NCI-H1092 treated with DMSO at 0.1 percent for 48 hours (cell line): ENCODE measurements around the gene PARL.

Experiments
- DNase-seq: peaks from one replicate; lab custom pipeline; 2025; lab: John Stamatoyannopoulos, UW

The PARL gene

DNA sequence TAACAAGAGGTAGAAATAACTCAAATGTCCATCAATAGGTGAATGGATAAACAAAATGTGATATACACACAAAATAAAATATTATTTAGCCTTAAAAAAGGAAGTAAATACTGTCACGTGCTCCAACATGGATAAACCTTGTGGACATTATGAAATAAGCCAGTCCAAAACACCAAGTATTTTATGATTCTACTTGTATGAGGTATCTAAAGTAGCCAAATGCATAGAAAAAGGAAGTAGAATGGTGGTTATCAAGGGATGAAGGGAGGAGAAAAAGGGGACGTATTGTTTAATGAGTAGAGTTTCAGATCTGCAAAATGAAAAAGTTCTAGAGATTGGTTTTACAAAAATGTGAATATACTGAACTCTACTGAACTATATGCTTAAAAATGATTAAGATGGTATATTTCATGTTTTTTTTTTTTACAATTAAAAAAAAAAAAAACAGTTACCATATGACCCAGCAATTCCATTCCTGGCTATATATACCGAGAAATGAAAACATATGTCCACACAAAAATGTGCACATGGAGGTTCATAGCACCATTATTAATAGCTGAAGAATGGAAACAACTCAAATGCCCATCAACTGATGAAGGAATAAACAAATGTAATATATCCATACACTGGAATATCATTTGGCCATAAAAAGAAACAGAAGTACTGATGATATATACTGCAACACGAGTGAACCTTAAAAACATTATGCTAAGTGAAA lies 30.2 kb downstream of the PARL start:
- DNase-seq: no peak

DNA sequence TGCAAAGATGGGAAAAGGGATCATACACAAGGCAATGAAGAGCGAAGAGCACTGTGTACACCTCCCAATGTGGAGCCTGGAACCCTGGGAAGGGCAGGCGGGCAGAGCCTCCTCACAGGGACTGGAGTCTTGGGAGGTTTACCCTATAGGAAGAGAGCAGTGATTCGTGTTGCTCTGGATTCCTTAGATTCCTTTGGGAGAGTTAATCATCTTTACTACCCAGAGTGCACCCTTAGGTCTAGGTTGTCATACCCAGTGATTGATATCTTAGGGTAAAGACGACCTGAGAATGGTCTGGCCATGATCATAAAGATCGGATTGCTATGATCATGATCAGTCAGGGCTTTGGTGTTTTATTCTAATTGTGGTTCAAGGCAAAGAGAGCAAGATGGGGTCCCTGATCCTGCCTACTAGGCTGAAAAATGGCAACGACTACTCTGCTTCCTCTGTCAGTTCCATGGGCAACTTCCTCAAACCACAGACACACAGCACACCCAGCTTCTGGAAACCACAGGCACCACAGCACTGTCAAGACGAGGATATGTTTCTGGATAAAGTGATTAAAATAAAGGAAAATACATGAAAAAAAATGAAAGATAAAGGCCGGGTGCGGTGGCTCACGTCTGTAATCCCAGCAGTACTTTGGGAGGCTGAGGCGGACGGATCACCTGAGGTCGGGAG lies 38.9 kb downstream of the PARL start:
- no peak for DNase-seq

DNA sequence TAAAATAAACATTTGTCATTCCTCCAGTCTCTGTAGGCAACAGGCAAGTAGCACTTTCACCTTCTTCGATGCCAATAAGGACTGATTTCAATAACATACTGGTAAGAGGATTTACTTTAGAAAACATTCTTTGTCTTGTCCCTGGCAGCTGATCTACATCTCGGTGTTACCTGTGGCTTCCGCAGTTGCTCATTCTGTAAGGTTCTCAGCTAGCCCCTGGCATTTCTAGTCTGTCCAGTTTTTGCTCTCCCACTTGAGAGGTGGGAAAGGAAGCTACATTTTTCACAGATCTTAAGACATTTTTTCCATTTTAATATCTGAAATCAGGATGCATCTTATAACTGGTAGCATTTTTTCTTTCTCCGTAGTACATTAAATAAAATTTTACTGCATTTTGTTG lies 39.6 kb downstream of the PARL start:
- no peak for DNase-seq

DNA sequence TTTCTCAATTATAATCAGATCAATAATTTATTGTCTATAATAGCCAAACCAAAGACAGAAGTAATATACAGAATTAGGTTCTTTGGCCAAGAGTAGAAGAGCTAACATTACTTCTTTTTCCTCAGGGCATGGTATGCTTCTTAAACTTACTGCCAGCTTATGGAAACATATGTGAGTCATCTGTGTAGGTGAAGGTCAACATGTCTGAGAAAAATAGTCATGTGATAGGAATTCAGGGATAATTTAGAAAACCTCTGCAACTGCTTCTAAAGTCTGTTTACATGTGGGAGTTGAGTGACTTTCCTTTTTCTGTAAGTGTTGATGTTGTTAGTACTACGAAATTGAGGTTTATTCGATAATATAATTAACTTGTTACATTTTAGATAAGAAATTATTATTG lies 40.1 kb downstream of the PARL start:
- DNase-seq: no peak

DNA sequence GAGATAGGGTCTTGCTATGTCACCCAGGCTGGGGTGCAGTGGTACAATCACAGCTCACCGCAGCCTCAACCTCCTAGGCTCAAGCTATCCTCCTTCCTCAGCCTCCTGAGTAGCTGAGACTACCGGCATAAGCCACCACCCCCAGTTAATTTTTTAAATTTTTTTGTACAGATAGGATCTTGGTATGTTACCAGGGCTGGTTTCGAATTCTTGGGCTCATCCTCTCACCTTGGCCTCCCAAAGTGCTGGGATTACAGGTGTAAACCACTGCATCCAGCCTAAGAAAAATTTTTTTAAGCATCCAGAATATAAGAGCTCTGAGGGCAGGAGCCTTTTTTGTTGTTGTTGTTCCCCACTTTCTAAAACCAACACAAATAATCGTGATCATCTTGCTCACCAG lies 44.9 kb downstream of the PARL start:
- DNase-seq: no peak

DNA sequence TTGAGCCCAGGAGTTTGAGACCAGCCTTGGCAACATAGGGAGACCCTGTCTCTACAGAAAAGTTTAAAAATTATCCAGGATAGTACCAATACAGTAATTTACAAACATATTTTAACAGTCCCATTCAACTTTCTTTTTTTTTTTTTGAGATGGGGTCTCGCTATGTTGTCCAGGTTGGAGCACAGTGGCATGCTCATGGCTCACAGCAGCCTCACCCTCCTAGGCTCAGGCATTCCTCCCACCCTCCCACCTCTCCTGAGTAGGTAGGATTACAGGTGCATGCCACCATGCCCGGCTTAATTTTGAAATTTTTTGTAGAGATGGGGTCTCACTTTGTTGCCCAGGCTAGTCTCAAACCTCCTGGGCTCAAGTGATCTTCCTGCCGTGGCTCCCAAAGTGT lies 46.8 kb downstream of the PARL start:
- no peak for DNase-seq

DNA sequence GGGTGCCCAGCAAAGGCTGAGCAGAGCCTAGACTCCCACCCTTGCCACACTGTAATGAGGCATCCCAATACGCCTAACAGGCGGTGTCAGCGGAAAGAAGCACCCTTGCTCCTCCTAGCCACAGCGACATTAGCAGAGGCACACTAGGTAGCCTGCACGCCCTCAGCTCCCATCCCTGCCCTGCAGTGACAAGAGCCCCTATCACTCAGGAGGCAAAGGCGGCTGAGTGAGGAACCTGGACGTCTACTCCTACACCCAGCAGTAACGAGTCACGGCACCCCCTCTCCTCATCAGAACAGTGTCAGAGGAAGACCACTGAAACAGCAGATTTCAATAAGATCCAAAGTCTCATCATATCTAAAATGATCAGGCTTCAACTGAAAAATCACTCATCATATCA lies 47.3 kb downstream of the PARL start:
- DNase-seq: no peak

DNA sequence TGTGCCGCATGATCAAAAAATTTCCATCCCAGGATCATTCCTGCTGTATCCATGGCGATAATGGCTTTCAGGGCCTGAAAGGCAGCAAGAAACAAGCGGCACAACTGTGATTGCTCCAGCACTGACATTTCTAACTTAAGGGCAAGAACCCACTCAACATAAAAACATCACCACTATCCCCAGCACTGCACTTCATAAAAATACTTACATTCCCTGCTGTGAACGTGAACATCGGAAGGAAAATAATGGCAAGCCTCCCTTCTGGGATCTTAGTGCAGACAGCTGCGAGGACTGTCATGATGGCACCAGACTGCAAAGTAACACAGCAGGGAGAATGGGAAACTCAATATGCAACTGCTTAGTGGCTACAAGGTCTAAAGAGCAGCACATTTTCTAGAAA lies 51.2 kb downstream of the PARL start:
- DNase-seq: no peak

DNA sequence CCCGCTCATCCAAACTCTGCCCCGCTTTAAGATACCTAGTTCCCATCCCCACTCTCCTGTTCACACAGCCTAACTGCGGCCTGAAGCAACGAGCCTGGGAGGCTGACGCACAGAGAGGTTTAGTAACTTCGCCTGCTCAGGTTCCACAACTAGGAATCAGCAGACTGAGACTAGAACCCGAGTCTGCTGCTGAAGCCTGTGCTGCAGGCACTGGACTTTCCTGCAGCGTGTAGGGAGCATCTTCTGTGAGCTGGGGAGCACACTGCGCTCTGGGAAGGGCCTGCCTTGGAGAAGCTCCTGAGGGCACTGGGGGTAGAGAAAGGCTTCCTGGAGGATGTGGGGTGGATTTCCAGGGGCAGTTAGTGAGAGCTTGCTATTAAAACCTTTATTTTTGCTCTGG lies 54.5 kb downstream of the PARL start:
- no peak for DNase-seq

DNA sequence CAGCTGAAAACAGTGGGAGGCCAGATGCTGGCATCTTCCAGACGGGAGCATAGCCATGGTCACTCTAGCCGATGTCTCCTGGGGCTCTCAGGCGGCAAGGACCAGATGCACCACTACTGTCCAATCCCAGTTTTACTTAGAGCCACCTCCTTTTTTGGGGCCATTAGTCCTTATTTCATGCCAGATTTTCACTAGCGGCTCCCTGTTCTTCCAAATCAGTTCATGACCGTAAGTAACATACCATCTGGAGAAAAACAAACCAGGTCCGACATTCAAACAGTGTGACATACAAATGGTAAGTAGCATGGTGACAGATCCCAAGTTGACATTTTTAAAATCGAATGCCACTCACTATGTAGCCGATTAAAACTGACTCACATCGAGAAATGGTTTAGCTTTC lies 55.2 kb downstream of the PARL start:
- no peak for DNase-seq

DNA sequence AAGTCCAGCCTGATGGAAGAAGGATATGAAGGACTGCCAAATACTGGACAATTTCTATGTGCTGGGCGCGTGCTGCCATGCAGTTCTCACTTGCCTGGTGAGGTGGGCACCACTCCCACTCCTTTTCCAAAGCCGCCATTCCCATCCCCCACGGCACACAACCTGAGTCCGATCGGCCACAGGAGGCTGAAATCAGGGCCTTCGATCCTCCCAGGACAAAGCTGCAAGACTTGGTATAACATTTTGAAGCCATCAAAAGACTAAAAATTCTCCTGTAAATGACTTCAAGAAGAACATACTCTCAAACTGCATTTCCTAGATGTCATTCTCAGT lies 56.2 kb downstream of the PARL start:
- DNase-seq: no peak

DNA sequence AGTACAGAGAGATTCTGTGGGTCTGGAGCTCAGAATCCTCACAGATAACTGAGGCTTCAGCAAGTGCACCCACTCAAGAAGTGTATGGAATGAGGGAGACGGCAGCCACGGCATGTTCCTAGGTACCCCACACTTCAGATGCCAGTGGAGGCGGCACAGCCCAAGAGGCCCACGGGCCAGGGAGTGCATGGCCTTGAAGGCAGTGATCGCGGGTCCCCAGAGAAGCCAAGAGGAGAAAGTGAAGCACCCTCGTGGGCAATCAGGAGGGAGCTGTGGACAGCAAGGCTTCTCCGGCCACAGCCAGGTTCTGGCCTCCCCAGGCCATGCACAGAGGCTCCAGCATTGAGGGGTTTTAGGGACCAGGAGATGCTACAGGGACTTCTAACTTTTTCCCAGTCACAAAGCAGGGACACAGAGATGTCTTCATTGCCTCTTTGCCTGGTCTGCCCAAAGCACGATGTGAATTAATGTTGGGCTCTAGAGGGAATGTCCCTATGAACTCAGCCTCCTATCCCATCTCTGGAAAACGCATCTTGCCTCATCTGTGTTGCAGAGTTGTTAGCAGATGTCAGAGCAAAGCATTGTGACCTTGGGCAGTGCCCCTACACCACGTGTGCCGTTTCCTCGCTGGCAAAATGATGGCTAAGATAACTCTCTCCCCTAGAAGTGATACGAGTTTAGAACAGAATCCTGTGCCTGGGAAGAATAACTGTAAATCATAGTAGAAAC lies 56.7 kb downstream of the PARL start:
- DNase-seq: no peak

DNA sequence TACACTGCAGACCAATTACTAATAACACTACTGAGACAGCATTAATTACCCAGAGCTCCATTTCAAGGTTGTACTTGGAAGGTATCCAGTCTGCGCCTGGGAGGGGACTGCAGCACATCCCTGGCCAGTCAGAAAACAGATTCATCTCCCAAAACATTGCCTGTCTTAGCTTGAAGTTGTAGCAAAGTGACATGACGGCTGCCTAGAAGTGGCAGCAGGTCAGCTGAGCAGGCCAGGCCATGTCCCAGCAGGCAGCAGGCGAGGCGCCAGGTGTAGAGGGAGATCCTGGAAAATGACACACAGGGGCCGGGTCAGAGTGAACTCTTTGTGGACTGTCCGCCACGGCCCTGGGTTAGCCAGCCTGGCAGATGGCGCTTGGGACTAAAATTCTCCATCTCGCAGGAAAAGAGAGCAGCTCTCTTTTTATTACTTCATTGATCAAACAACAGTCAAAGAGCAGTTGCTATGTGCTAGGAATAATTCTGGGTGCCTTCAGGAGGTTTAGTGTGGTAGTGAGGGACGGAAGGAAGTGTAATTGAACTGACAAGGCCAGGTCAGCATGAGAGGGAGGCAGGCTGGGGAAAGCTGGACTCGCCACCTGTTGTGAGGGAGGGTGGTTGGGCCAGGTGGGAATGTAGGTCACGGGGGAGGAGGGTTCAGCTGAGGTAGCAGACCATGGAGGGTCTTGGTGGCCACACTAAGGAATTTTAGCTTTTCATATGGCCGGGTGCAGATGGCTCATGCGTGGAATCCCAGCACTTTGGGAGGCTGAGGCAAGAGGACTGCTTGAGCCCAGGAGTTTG lies 58.0 kb downstream of the PARL start:
- peak; percentile 36 for DNase-seq

DNA sequence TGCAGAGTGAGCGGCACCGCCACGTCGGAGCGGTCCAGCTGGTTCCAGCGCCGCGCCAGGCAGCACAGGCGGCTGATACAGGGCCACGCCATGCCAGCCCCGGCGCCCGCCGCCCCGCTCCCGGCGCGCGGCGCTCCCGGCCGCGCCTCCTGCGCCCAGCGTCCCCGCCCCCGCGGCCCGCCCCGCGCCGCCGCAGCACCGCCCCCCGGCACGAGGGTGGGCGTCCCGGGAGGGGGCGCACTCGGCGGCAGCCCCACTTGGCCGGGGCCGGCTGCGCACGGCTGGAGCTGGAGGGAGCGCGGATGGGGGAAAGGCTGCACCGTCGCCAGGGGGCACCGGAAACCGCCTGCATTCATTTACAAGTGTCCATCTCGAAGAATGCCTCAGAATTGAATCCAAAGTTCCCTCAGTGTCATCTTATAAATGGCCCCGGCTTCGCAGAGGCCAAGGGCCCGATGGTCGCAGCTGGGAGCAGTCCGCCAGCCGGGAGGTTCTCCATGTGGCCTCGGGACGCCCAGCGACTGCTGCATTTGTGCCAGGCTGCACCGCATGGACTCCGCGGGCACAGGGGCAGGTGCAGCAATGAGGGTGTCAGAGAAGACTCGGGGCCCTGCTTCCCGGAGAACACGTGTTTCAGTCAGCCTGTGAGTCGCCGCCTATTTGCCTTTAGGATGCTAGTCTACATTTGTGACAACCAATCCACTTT lies 59.1 kb downstream of the PARL start, which contains the start of gene MAP6D1:
TSS of gene MAP6D1 (minus strand) at position 122 of the 706 bp plus-strand sequence. CDS start at position 92, 30 bp downstream.
- DNase-seq: peak; percentile 66

DNA sequence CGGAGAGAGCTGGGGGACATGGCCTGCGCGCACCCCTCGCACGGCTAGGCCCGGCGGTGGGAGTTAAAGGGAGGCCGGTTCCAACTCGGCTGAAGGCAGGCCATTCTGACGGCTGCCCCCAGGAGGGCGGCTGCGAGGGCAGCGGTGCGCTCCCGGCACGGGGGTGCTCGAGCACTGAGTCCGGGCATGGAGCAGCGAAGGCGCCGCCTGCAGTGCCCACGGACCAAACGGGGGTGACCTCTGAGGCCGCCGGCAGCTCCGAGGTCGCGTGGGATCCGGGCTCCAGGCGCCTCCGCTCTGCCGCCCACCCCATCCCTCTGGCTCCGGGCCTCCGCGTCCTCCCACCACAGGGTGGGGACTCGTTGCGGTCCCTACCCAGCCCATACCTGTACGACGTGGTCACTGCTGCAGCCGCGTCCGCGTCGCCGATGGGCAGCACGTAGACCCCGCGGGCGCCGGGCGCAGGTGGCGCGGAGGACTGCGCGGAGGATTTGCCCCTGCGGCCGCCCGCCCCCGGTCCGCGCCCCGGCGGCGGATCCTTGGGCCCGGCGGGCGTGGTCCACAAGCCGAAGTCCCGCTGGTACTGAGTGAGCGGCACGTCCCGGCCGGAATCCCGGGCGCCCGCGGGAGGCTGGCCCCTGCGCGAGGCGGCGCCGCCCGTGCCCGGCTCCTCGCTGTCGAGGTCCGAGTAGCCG lies 59.8 kb downstream of the PARL start:
- no peak for DNase-seq

DNA sequence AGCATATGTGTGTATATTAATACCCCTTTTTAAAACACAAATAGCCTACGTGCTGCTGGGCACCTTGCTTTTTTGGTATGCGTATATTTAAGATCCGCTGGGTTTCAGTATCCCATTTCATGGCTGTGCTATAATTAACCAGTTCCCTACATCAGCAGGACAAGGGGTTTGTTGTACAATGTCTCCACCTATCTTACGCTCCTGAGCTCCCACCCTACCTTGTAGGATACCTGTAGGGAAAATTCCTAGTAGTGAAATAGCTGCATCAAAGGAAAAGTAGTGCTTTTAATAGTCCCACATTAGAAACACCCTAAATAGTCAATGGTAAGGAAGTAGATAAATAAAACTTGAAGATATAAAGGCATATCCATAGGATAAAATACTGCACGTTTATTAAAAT lies 60.7 kb downstream of the PARL start:
- peak; percentile 10 for DNase-seq

DNA sequence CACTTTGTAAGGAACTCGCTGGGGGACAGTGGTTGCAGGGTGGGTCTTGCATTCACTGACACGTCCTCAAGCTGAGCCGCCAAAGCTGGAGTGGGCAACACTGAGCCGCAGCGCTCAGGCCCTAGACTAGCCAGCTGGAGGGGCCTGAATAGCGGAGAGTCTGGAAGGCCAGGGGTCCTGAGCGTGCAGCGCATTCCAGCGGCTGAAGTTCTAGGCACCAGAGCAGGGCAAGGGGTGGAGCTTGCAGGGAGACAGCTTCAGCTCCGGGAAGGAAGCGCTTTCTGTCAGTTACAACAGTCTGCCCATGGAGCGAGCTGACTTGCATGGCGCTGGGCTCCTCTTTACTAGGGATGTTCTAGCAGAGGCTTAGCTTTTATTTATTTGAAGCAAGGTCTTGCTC lies 62.0 kb downstream of the PARL start:
- no peak for DNase-seq

DNA sequence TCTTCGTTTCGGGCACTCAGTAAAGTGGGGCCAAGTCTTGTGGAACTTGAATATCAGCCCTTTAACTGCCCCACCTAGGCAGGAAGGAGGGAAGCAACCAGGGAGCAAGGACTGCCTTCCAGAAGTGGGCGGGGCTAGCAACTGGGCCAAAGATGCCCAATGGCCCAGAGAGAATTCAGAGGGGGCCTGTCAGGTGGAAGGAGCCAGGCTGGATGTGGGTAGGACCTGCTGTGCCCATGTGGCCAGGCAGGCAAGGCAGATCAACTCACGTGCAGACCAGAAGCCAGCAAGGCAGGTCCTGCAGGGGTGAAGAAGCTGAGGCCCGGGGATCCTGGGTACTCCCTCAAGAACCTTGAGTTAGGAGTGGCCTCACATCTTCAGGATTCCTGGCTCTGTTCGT lies 64.8 kb downstream of the PARL start:
- no peak for DNase-seq

DNA sequence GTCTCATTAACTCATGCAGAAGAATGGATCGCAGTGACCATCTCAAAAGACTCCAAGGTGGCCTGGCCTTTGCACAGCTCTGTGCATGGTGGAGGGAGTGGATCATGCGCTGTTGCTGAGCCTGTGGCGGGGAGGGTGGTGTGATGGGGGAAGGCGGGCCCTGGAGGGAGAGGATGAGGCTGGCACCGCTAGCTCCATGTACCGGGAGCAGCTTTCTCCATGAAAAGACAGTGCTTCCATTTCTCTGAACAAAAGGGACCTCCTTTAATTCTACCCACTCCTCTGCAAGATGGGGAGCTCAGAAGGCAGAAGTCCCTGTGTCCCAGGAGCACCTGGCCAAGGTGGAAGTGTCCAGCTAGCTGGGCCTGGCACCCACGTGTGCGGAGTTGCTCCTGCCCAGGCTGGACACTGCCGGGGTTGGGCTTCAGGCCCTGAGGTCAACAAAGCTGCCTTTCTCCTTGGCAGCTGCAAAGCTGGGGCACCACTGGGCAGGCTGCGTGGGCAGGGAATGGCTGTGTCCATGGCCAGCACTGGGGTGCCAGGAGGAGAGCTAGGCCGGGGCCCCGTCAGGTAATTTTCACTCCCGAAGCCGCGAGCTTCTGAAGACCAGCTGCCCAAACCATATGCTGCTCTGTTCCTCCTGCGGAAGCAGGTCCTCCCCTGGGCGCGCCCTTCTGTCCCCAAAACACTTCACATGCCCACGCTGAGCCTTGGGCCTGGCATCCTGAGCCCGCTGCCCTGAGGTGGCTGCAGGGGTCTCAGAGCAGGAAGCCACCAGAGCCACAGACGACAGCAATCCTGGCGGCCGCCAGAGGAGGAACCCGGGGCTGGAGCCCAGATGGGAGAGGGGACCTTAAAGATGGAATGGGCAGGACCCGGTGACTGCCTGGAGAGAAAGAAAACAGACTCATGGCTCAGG lies 65.7 kb downstream of the PARL start:
- DNase-seq: no peak

DNA sequence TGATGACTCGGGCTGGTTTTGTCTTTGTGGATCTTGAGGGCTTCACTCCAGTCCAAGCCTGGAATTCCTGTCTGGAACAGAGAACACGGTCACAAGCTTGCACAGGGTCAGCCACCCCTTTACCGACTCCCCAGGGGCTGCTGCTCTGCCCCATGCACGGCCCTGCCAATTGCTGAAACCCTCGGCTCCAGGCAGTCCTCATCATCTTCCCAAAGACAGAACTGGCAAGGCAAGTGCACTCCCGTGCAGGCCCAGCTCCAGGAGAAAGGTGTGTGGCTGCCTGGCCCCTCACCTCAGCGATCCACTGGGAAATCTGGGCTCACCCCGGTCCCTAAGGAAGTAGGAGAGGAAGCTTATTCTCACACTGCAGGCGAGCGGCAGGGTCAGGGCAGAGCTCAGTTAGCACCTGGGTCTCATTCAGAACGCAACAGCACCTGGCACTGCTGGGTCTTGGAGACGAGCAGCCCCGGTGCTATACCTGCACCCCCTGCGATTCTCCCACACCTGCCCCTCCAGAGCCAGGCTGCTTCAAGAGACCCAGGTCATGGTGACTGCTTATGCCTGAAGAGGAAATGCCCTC lies 66.5 kb downstream of the PARL start:
- DNase-seq: no peak
